HepG2 (cell line): ENCODE results near the gene WBP1. TPM values are rescaled to one million over a fixed set of nuclear protein-coding genes. Genes with fewer than 3 reads are reported as not detected.

ENCODE experiments used
- CHCHD3 ChIP-seq: sonication (generic); formaldehyde crosslinking; IDR thresholded peaks from 2 replicates; pipeline ENCODE4 v1.8.0; 2022; ENCODE audit warnings: mild to moderate bottlenecking, missing genetic modification reagents, moderate library complexity
- GZF1 ChIP-seq: sonication (generic); formaldehyde crosslinking; IDR thresholded peaks from 2 replicates; pipeline ENCODE4 v1.5.1; 2020; ENCODE audit warnings: mild to moderate bottlenecking, missing genetic modification reagents
- HNRNPLL ChIP-seq: fragments of 200-400 bp; formaldehyde crosslinking; IDR thresholded peaks from 2 replicates; pipeline ENCODE4 v1.6.1; 2017; ENCODE audit warnings: mild to moderate bottlenecking, low read depth, low read length; ENCODE audit not compliant: poor library complexity, severe bottlenecking
- IRF9 ChIP-seq: sonication (generic); formaldehyde crosslinking; IDR thresholded peaks from 2 replicates; pipeline ENCODE4 v1.8.0; 2022; ENCODE audit warnings: missing genetic modification reagents, mild to moderate bottlenecking, borderline replicate concordance
- MED8 ChIP-seq: sonication (generic); formaldehyde crosslinking; IDR thresholded peaks from 2 replicates; pipeline ENCODE4 v1.8.1; 2023; ENCODE audit warnings: mild to moderate bottlenecking, missing genetic modification reagents; ENCODE audit not compliant: insufficient replicate concordance
- NR2C2 ChIP-seq: sonication (generic); formaldehyde crosslinking; IDR thresholded peaks from 2 replicates; pipeline ENCODE4 v1.4.0; 2020; ENCODE audit warnings: missing genetic modification reagents, mild to moderate bottlenecking, moderate library complexity, borderline replicate concordance
- PATZ1 ChIP-seq: sonication (generic); formaldehyde crosslinking; IDR thresholded peaks from 2 replicates; pipeline ENCODE4 v1.4.0; 2020; ENCODE audit warnings: missing genetic modification reagents
- RFXAP ChIP-seq: sonication (generic); formaldehyde crosslinking; IDR thresholded peaks from 2 replicates; pipeline ENCODE4 v1.4.0; 2020; ENCODE audit warnings: missing genetic modification reagents, borderline replicate concordance
- SAFB2 ChIP-seq: sonication (generic); formaldehyde crosslinking; IDR thresholded peaks from 2 replicates; pipeline ENCODE4 v1.5.1; 2020; ENCODE audit warnings: missing genetic modification reagents, low read depth, mild to moderate bottlenecking, borderline replicate concordance
- SKIL ChIP-seq: sonication (generic); formaldehyde crosslinking; IDR thresholded peaks from 2 replicates; pipeline ENCODE4 v1.8.0; 2022; ENCODE audit warnings: missing genetic modification reagents, mild to moderate bottlenecking, moderate library complexity, borderline replicate concordance
- TAF15 ChIP-seq: fragments of 200-400 bp; formaldehyde crosslinking; IDR thresholded peaks from one replicate; pipeline ENCODE4 v1.6.1; 2018; ENCODE audit warnings: mild to moderate bottlenecking, low read depth, low read length; ENCODE audit not compliant: poor library complexity, severe bottlenecking
- THRA ChIP-seq: sonication (generic); formaldehyde crosslinking; IDR thresholded peaks from 2 replicates; pipeline ENCODE4 v1.4.0; 2020; ENCODE audit warnings: missing genetic modification reagents, borderline replicate concordance
- ZFP36L2 ChIP-seq: sonication (generic); formaldehyde crosslinking; IDR thresholded peaks from 2 replicates; pipeline ENCODE4 v1.4.0; 2020; ENCODE audit warnings: missing genetic modification reagents
- ZNF501 ChIP-seq: sonication (generic); formaldehyde crosslinking; IDR thresholded peaks from 2 replicates; pipeline ENCODE4 v1.5.1; 2020; ENCODE audit warnings: mild to moderate bottlenecking, moderate library complexity, missing genetic modification reagents
- ZNF558 ChIP-seq: sonication (generic); formaldehyde crosslinking; IDR thresholded peaks from 2 replicates; pipeline ENCODE4 v1.9.0; 2022; ENCODE audit warnings: mild to moderate bottlenecking, missing genetic modification reagents, borderline replicate concordance
- ZNF704 ChIP-seq: sonication (generic); formaldehyde crosslinking; IDR thresholded peaks from 2 replicates; pipeline ENCODE4 v1.8.1; 2023; ENCODE audit warnings: mild to moderate bottlenecking, inconsistent platforms, moderate library complexity, missing genetic modification reagents, borderline replicate concordance
- ZNF792 ChIP-seq: IDR thresholded peaks from 2 replicates; pipeline ENCODE4 v1.6.1; 2016
- ZNF850 ChIP-seq: sonication (generic); formaldehyde crosslinking; conservative IDR thresholded peaks from 2 replicates; pipeline ENCODE4 v1.9.0; 2021; ENCODE audit warnings: mild to moderate bottlenecking, missing genetic modification reagents
- polyA plus RNA-seq, 8 experiments: library from polyadenylated mRNA; depleted of rRNA in 3 of 8; stranded (reverse) in 7 of 8; unstranded in 1 of 8; fragments of >200 nt; fragmentation: Illumina TruSeq in 4 of 8; extraction: Trizol in 4 of 8; gene quantifications; 2 replicates each; pipeline versions ENCODE4 v1.2.1 to v1.2.3, GENCODE V29; 2011 to 2016; ENCODE audit warnings: low read depth in 4 of 8, missing spikeins in 1 of 8, mixed read lengths in 1 of 8; ENCODE audit not compliant: insufficient read depth in 1 of 8
- total RNA-seq, 5 experiments: library from RNA; depleted of rRNA; stranded (reverse); fragments of >200 nt; fragmentation: Illumina TruSeq; extraction: Trizol; gene quantifications; 2 replicates each; pipeline ENCODE4 v1.2.3, GENCODE V29; 2016; ENCODE audit warnings: low read depth in 1 of 5

WBP1 gene
- total and polyA plus RNA-seq, 2 of the 13 experiments (the other 11 are each of a cell fraction or from before 2014, with no cell fraction given): 38.8 to 85.7 TPM

- peak; percentile 65 for TF ChIP-seq SKIL (CRISPR knock-in tag)
- peak; percentile 91 for TF ChIP-seq MED8 (CRISPR knock-in tag)
- TF ChIP-seq ZNF501 (CRISPR knock-in tag): peak; percentile 99
- TF ChIP-seq PATZ1 (CRISPR knock-in tag): peak; percentile 53; the same call in 1 of the 2 replicates
- TF ChIP-seq IRF9: no peak; the same call in 1 of the 2 replicates
- TF ChIP-seq GZF1 (CRISPR knock-in tag): peak; percentile 77
- TF ChIP-seq ZNF704: no peak
- TF ChIP-seq HNRNPLL: peak; percentile 71
- TF ChIP-seq NR2C2 (CRISPR knock-in tag): peak; percentile 100
- TF ChIP-seq CHCHD3 (CRISPR knock-in tag): no peak
- TF ChIP-seq ZNF850 (CRISPR knock-in tag): 0 out of 2 replicates have a peak, but pooled peaks have one; percentile 91
- TF ChIP-seq ZNF792: no peak; the same call in 1 of the 2 replicates
- TF ChIP-seq ZNF558: peak; percentile 28; the same call in 1 of the 2 replicates
- peak; percentile 21 for TF ChIP-seq SAFB2 (CRISPR knock-in tag)
- TF ChIP-seq ZFP36L2 (CRISPR knock-in tag): 0 out of 2 replicates have a peak, but pooled peaks have one; percentile 55
- TF ChIP-seq RFXAP (CRISPR knock-in tag): peak; percentile 77; the same call in 1 of the 2 replicates
- peak; percentile 74 for TF ChIP-seq TAF15
- peak; percentile 77 for TF ChIP-seq THRA
Observed at GRCh38 chr2:74482801-74483674, 24.8 kb downstream of the WBP1 start, which contains the start of the genes CCDC142 and TTC31 (continued).
